ENCODE measurements around the gene JMJD1C.

DNA sequence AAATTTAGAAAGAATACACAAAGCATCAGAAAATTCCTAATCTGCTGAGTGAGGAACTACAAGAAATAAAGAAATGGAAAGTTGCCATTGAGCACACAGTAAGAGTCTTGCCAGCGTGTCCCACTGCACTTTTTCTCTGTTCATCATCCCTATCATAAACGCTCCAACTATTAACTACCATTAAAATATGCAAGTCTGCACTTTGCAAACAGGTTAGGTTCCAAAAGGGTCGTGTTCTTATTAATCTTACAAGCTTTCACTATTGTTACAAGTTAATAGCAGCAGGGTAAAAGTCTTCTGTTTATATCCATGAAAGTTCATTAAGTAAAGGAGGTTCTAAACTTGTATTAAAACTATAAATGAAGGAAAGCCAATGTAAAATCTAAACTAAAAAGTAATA lies 5.2 kb upstream of the JMJD1C start:
- TF ChIP-seq, protein P1, sequence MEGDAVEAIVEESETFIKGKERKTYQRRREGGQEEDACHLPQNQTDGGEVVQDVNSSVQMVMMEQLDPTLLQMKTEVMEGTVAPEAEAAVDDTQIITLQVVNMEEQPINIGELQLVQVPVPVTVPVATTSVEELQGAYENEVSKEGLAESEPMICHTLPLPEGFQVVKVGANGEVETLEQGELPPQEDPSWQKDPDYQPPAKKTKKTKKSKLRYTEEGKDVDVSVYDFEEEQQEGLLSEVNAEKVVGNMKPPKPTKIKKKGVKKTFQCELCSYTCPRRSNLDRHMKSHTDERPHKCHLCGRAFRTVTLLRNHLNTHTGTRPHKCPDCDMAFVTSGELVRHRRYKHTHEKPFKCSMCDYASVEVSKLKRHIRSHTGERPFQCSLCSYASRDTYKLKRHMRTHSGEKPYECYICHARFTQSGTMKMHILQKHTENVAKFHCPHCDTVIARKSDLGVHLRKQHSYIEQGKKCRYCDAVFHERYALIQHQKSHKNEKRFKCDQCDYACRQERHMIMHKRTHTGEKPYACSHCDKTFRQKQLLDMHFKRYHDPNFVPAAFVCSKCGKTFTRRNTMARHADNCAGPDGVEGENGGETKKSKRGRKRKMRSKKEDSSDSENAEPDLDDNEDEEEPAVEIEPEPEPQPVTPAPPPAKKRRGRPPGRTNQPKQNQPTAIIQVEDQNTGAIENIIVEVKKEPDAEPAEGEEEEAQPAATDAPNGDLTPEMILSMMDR (IDR thresholded peaks at IDR 0.05; ENCODE audit: low read depth, low read length): no peak
- no peak for TF ChIP-seq EZH2phosphoT487 (IDR thresholded peaks at IDR 0.05; ENCODE audit: low read depth)
